Measurements from ENCODE around the gene LTK.

Gene LTK

DNA sequence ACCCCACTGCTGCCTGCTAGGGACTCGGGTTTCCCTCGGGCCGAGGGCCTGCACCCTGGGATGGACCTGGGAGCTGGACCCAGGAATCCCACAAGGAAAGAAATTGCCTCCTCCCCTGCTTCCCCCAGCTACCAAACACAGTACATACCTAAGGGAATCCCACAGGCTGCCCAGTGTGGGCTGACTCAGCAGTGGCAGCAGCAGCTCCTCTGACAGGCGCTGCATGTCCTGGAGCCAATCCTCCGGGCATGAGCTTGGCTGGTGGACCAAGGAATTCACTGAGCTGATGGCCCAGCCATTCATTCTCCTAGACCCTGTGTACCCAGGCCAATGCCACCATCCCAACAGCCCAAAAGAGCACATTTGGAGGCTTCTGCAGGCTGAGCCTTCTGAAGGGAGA is 9.5 kb upstream of the LTK start:
- 97% methylated on average over 5 of the region's 5 CpGs for WGBS
- Histone ChIP-seq H3K27ac (ENCODE audit: low read depth, low read length) (no peak overlapping the region), H3K4me3 (ENCODE audit: low read length) (no peak overlapping the region), H3K9me3 (ENCODE audit: insufficient read depth, low read depth, low read length) (no peaks in the 10 kb centered on the region), H3K27me3 (ENCODE audit: insufficient read depth, low read length) (no peaks in the 10 kb centered on the region), H3K4me1 (ENCODE audit: insufficient read depth, low read length) (no peaks in the 10 kb centered on the region), H3K9ac (ENCODE audit: low read depth, low read length) (no peak overlapping the region), H3K36me3 (ENCODE audit: insufficient read depth, low read length) (peaks cover 61% of the 10 kb centered on the region)

DNA sequence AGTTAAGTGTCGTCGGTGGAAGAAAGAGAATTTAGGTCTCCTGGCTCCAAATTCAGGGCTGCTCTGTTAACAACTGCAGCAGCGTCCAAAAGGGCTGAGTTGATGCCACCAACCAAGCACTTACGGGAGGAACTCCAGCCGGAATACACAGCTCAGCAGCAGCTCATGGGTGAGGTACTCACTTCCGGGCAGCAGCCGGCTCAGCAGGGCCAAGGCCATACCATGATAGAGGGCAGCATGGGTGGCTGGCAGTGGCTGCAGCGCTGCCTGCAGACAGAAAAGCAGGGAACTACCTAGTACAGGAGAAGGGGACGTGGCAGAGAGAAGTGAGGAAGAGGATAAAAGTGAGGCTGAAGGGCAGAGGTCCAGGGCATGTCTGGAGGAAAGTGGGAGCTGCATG is 8.0 kb upstream of the LTK start:
- H3K27me3 ChIP-seq (ENCODE audit: insufficient read depth, low read length): no peaks in the 10 kb centered on the region
- WGBS: 93% methylated on average over 9 of the region's 9 CpGs
- H3K36me3 ChIP-seq (ENCODE audit: insufficient read depth, low read length): peaks cover 60% of the 10 kb centered on the region
- no peak overlapping the region for H3K9ac ChIP-seq (ENCODE audit: low read depth, low read length)
- no peak overlapping the region for H3K27ac ChIP-seq (ENCODE audit: low read depth, low read length)
- no peaks in the 10 kb centered on the region for H3K9me3 ChIP-seq (ENCODE audit: insufficient read depth, low read depth, low read length)
- H3K4me3 ChIP-seq (ENCODE audit: low read length): no peak overlapping the region
- no peaks in the 10 kb centered on the region for H3K4me1 ChIP-seq (ENCODE audit: insufficient read depth, low read length)

DNA sequence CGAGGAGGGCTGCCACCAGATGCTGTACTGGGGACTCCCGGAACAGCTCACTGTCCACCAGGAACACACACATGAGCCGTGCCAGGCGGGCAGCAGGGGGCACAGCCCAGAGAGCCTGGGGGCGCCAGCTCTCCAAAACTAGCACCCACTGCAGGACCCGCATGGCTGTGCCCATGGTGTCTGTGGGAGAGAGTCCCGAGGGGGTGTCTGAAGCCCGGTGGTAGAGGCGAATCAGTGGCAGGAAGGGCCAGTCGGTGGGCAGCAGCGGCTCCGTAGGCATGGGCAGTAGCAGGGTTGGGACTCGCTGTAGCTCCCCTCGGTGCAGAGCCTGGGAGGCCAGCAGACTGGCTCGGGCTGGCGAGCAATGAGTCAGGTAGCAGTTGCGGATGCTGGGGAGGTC is 7.0 kb upstream of the LTK start:
- no peak overlapping the region for H3K4me3 ChIP-seq (ENCODE audit: low read length)
- H3K4me1 ChIP-seq (ENCODE audit: insufficient read depth, low read length): no peaks in the 10 kb centered on the region
- 95% methylated on average over 17 of the region's 17 CpGs for WGBS
- H3K9ac ChIP-seq (ENCODE audit: low read depth, low read length): no peak overlapping the region
- H3K27ac ChIP-seq (ENCODE audit: low read depth, low read length): no peak overlapping the region
- peaks cover 51% of the 10 kb centered on the region for H3K36me3 ChIP-seq (ENCODE audit: insufficient read depth, low read length)
- no peaks in the 10 kb centered on the region for H3K9me3 ChIP-seq (ENCODE audit: insufficient read depth, low read depth, low read length)
- no peaks in the 10 kb centered on the region for H3K27me3 ChIP-seq (ENCODE audit: insufficient read depth, low read length)

DNA sequence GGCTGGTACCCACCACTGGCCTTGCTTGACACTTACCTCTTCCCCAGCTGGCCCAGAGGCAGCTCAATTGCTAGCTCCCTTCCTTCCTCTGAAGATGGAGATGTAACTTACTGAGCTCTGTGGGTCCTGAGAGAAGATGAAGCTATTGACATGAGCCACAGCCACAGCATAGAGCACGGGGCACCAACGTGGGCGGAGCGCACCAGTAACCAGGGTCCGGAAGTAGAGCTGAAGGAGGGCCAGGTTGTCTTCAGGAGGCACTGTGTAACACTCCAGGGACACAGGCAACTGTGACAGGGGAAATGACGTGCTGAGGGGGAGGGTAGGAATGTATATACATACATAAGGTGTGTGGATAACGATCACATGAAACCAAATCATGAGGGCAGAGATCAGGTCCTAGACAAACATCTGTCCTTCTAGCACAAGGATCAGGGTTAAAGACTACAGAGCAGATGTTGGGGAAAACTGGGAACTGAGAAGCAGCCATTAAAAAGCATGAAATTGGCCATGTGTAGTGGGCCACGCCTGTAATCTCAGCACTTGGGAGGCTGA is 4.3 kb upstream of the LTK start:
- Histone ChIP-seq H3K9me3 (ENCODE audit: insufficient read depth, low read depth, low read length) (no peaks in the 10 kb centered on the region), H3K27ac (ENCODE audit: low read depth, low read length) (no peak overlapping the region), H3K9ac (ENCODE audit: low read depth, low read length) (no peak overlapping the region), H3K36me3 (ENCODE audit: insufficient read depth, low read length) (peaks cover 36% of the 10 kb centered on the region), H3K27me3 (ENCODE audit: insufficient read depth, low read length) (peaks cover 16% of the 10 kb centered on the region), H3K4me3 (ENCODE audit: low read length) (no peak overlapping the region), H3K4me1 (ENCODE audit: insufficient read depth, low read length) (peaks cover 6% of the 10 kb centered on the region; the same call in 1 of the 2 replicates)
- 91% methylated on average over 8 of the region's 8 CpGs for WGBS

DNA sequence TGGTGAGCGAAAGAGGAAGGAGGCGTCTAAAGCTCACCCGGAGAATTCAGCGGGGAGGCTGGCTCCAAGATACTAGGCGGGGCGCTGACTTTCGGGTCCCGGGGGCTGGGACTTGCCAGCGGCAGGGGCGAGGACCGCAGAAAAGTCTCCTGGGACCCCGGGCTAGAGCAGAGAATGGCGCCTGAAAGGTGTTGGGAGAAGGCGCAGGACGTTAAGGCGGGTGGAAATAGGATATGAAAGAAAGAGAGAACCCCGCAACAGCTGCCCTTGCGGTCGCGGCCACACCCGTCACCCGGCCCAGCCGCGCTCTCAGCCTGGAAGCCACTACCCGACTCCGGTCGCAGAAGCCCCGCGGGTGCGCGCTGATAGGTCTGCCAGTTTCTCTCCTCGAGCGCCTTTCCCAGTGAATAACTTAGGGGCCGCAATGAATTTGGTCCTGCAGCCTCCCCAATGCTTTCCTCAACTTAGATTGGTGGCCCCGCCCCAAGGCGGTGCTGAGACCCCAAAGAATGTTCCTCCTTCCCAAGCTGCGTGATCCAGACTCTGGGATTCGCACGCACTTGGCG is 604 bp downstream of the LTK start:
- H3K4me1 ChIP-seq (ENCODE audit: insufficient read depth, low read length): peaks cover 6% of the 10 kb centered on the region; the same call in 1 of the 2 replicates
- H3K9me3 ChIP-seq (ENCODE audit: insufficient read depth, low read depth, low read length): no peaks in the 10 kb centered on the region
- no peak overlapping the region for H3K9ac ChIP-seq (ENCODE audit: low read depth, low read length)
- peak overlapping the region; percentile 59 for H3K4me3 ChIP-seq (ENCODE audit: low read length)
- peaks cover 65% of the 10 kb centered on the region for H3K27me3 ChIP-seq (ENCODE audit: insufficient read depth, low read length)
- no peak overlapping the region for H3K27ac ChIP-seq (ENCODE audit: low read depth, low read length)
- 3% methylated on average over 40 of the region's 40 CpGs for WGBS
- peaks cover 13% of the 10 kb centered on the region for H3K36me3 ChIP-seq (ENCODE audit: insufficient read depth, low read length)

DNA sequence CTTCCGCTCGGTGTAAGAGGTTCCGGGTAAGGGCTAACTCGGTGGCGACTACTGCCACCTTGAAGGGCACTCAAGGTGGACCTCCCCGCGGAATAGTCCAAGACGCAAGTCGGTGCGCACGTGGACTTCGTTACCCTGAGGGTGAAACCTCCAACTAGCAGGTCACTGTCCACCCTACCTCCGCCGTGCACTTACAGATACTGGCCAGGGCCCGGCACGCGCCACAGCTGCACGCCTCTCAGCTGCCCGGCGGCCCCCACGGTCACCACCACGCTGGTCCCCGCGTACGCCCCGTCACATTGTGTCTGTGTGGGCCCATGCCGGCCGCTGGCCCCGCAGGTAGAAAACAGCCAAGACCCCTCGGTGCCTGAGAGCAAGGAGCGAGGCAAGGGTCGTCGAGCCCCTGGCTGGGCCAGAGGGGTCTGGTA is 1.1 kb downstream of the LTK start:
- no peak overlapping the region for H3K9ac ChIP-seq (ENCODE audit: low read depth, low read length)
- H3K9me3 ChIP-seq (ENCODE audit: insufficient read depth, low read depth, low read length): no peaks in the 10 kb centered on the region
- H3K27ac ChIP-seq (ENCODE audit: low read depth, low read length): no peak overlapping the region
- H3K4me1 ChIP-seq (ENCODE audit: insufficient read depth, low read length): peaks cover 6% of the 10 kb centered on the region; the same call in 1 of the 2 replicates
- peaks cover 8% of the 10 kb centered on the region for H3K36me3 ChIP-seq (ENCODE audit: insufficient read depth, low read length)
- peak overlapping the region; percentile 59 for H3K4me3 ChIP-seq (ENCODE audit: low read length)
- peaks cover 70% of the 10 kb centered on the region for H3K27me3 ChIP-seq (ENCODE audit: insufficient read depth, low read length)
- 14% methylated on average over 33 of the region's 33 CpGs for WGBS

GRCh38 chr15:41511899-41512369 is 1.7 kb downstream of the LTK start:
- WGBS: 3% methylated on average over 49 of the region's 49 CpGs
- Histone ChIP-seq H3K4me1 (ENCODE audit: insufficient read depth, low read length) (peaks cover 6% of the 10 kb centered on the region; the same call in 1 of the 2 replicates), H3K4me3 (ENCODE audit: low read length) (peak overlapping the region; percentile 59), H3K9me3 (ENCODE audit: insufficient read depth, low read depth, low read length) (no peaks in the 10 kb centered on the region), H3K27ac (ENCODE audit: low read depth, low read length) (no peak overlapping the region), H3K27me3 (ENCODE audit: insufficient read depth, low read length) (peaks cover 76% of the 10 kb centered on the region), H3K9ac (ENCODE audit: low read depth, low read length) (no peak overlapping the region), H3K36me3 (ENCODE audit: insufficient read depth, low read length) (0 out of 2 replicates have a peak, but pooled peaks cover 2% of the 10 kb centered on the region)

DNA sequence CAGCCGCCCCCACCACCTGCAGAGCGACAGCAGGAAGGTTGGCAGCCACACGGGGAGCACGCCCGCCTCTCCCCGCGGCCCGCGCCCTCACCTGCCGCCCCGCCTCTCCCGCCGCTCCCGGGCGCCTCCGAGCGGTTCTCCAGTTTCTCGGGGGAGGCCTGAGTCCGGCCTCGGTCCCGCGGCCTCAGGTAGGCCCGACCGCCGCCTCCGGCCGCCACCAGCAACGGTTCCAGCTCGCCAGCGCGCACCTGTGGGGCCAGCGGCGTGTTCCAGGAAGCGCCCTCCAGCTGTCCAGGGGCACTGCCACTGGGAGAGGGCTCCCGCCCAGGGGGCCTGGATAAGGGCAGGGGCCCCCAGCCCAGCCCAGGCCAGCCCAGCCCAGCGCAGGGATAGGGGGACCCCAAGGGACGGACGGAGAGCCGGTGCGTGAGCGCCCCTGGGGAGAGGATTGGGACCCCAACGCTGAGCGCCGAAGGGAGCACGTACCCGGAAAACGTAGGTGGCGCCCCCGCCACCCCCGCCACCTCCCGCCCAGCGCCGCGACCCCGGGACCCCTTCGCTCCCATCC is 2.2 kb downstream of the LTK start:
- WGBS: 4% methylated on average over 56 of the region's 56 CpGs
- Histone ChIP-seq H3K4me3 (ENCODE audit: low read length) (peak overlapping the region; percentile 59), H3K27ac (ENCODE audit: low read depth, low read length) (no peak overlapping the region), H3K4me1 (ENCODE audit: insufficient read depth, low read length) (peaks cover 6% of the 10 kb centered on the region; the same call in 1 of the 2 replicates), H3K9ac (ENCODE audit: low read depth, low read length) (no peak overlapping the region; the same call in 1 of the 2 replicates), H3K36me3 (ENCODE audit: insufficient read depth, low read length) (no peaks in the 10 kb centered on the region), H3K9me3 (ENCODE audit: insufficient read depth, low read depth, low read length) (no peaks in the 10 kb centered on the region), H3K27me3 (ENCODE audit: insufficient read depth, low read length) (peaks cover 79% of the 10 kb centered on the region)

GRCh38 chr15:41510728-41511127 is 2.9 kb downstream of the LTK start:
- H3K27ac ChIP-seq (ENCODE audit: low read depth, low read length): no peak overlapping the region
- no peaks in the 10 kb centered on the region for H3K9me3 ChIP-seq (ENCODE audit: insufficient read depth, low read depth, low read length)
- H3K4me3 ChIP-seq (ENCODE audit: low read length): peak overlapping the region; percentile 39; the same call in 1 of the 2 replicates
- no peaks in the 10 kb centered on the region for H3K36me3 ChIP-seq (ENCODE audit: insufficient read depth, low read length)
- H3K27me3 ChIP-seq (ENCODE audit: insufficient read depth, low read length): peaks cover 86% of the 10 kb centered on the region
- 46% methylated on average over 7 of the region's 7 CpGs for WGBS
- no peak overlapping the region for H3K9ac ChIP-seq (ENCODE audit: low read depth, low read length)
- H3K4me1 ChIP-seq (ENCODE audit: insufficient read depth, low read length): peaks cover 6% of the 10 kb centered on the region; the same call in 1 of the 2 replicates

DNA sequence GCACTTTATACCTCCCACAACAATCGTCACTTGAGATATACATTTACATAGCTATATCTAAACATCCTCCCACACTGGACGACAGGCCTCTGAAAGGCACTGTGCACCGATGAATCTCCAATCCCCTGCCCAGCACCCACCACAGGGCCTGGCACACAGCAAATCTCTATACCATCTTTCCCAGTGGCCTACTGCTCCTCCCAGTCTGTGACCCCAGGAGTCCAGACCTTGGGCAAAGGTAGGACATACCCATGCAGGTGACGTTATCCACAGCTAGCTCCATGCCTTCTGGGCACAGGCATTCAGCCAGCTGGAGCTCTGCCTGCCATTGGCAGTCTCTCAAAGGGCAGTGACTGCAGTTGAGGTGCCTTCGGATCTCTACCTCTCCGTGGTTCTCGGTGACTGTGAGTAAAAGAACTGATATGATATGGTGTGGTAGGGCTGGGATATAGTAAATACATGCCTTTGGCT is 5.8 kb downstream of the LTK start:
- no peak overlapping the region for H3K4me3 ChIP-seq (ENCODE audit: low read length)
- no peaks in the 10 kb centered on the region for H3K4me1 ChIP-seq (ENCODE audit: insufficient read depth, low read length)
- peaks cover 98% of the 10 kb centered on the region for H3K27me3 ChIP-seq (ENCODE audit: insufficient read depth, low read length)
- H3K9ac ChIP-seq (ENCODE audit: low read depth, low read length): no peak overlapping the region
- no peaks in the 10 kb centered on the region for H3K36me3 ChIP-seq (ENCODE audit: insufficient read depth, low read length)
- no peaks in the 10 kb centered on the region for H3K9me3 ChIP-seq (ENCODE audit: insufficient read depth, low read depth, low read length)
- WGBS: 87% methylated on average over 7 of the region's 7 CpGs
- H3K27ac ChIP-seq (ENCODE audit: low read depth, low read length): no peak overlapping the region

GRCh38 chr15:41506796-41507341 is 6.8 kb downstream of the LTK start:
- no peaks in the 10 kb centered on the region for H3K9me3 ChIP-seq (ENCODE audit: insufficient read depth, low read depth, low read length)
- H3K4me3 ChIP-seq (ENCODE audit: low read length): no peak overlapping the region
- no peak overlapping the region for H3K9ac ChIP-seq (ENCODE audit: low read depth, low read length)
- H3K27me3 ChIP-seq (ENCODE audit: insufficient read depth, low read length): peaks cover 98% of the 10 kb centered on the region
- H3K27ac ChIP-seq (ENCODE audit: low read depth, low read length): no peak overlapping the region
- H3K4me1 ChIP-seq (ENCODE audit: insufficient read depth, low read length): no peaks in the 10 kb centered on the region
- no peaks in the 10 kb centered on the region for H3K36me3 ChIP-seq (ENCODE audit: insufficient read depth, low read length)
- whole genome bisulfite sequencing: 80% methylated on average over 10 of the region's 10 CpGs

Data from HUES64 (cell line).